ENCODE measurements around the gene SSR4. TPM values are rescaled to one million over a fixed set of nuclear protein-coding genes. Genes with fewer than 3 reads are reported as not detected.

The SSR4 gene
- total and polyA plus RNA-seq, 2 donors (not counting 1 experiment from before 2014, with no cell fraction given), result 141 to 144 TPM

DNA sequence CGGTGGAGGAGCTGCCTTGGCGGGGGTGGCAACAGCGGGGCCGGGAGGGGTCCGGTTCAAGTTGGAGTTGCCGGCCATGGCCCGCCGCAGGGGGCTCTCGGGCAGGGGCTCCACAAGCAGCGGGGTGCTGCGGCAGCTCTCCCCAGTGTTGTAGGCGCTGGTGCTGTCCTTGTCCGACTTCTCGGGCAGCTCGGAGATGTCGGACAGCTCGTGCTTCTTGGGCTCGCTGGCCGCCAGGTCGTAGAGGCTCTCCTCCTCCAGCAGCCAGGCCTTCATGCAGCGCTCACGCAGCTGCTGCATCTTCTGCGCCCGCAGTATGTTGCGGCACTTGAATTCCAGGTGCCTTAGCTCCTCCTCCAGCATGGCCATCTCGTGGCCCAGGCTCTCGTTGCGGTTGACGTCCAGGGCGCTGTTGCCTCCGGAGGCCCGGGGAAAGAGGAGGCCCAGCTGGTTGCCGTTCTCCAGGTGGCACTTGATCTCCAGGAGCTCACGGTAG, 9.7 kb downstream of the SSR4 start:
- Histone ChIP-seq H3K27me3 (ENCODE audit: control insufficient read depth, insufficient read depth, low read length) (no peaks in the 10 kb centered on the region), H3K36me3 (ENCODE audit: control insufficient read depth, insufficient read depth, low read length) (peaks cover 2% of the 10 kb centered on the region), H2AFZ (ENCODE audit: low read length) (no peak overlapping the region), H3K79me2 (ENCODE audit: control insufficient read depth, insufficient read depth, low read length) (no peaks in the 10 kb centered on the region), H3K27ac (ENCODE audit: insufficient read depth, low read length) (no peak overlapping the region), H3K4me2 (ENCODE audit: extremely low read depth, insufficient read depth, low read length) (no peak overlapping the region), H3K4me1 (ENCODE audit: control insufficient read depth, extremely low read depth, insufficient read depth, low read length) (no peaks in the 10 kb centered on the region), H3K9ac (ENCODE audit: insufficient read depth, low read length) (no peak overlapping the region), H4K20me1 (ENCODE audit: control insufficient read depth, extremely low read depth, insufficient read depth, low read length) (no peaks in the 10 kb centered on the region), H3K9me3 (ENCODE audit: control insufficient read depth, insufficient read depth, low read depth, low read length) (no peaks in the 10 kb centered on the region), H3K4me3 (replicated peaks in 1 of 4; ENCODE audit: control extremely low read depth in 1 of 4, insufficient read depth in 1 of 4, low read depth in 3 of 4, low read length in 4 of 4) (no peak overlapping the region)
- no peak for DNase-seq (ENCODE audit: low read depth in 2 of 2)
- TF ChIP-seq, protein P1, sequence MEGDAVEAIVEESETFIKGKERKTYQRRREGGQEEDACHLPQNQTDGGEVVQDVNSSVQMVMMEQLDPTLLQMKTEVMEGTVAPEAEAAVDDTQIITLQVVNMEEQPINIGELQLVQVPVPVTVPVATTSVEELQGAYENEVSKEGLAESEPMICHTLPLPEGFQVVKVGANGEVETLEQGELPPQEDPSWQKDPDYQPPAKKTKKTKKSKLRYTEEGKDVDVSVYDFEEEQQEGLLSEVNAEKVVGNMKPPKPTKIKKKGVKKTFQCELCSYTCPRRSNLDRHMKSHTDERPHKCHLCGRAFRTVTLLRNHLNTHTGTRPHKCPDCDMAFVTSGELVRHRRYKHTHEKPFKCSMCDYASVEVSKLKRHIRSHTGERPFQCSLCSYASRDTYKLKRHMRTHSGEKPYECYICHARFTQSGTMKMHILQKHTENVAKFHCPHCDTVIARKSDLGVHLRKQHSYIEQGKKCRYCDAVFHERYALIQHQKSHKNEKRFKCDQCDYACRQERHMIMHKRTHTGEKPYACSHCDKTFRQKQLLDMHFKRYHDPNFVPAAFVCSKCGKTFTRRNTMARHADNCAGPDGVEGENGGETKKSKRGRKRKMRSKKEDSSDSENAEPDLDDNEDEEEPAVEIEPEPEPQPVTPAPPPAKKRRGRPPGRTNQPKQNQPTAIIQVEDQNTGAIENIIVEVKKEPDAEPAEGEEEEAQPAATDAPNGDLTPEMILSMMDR (conservative IDR thresholded peaks at IDR 0.05 in 1 of 2, IDR thresholded peaks at IDR 0.05 in 1 of 2; ENCODE audit: low read depth in 1 of 2, low read length in 2 of 2), result no peak
- no peak for TF ChIP-seq EZH2 (IDR thresholded peaks at IDR 0.05; ENCODE audit: low read length, missing control alignments)

DNA sequence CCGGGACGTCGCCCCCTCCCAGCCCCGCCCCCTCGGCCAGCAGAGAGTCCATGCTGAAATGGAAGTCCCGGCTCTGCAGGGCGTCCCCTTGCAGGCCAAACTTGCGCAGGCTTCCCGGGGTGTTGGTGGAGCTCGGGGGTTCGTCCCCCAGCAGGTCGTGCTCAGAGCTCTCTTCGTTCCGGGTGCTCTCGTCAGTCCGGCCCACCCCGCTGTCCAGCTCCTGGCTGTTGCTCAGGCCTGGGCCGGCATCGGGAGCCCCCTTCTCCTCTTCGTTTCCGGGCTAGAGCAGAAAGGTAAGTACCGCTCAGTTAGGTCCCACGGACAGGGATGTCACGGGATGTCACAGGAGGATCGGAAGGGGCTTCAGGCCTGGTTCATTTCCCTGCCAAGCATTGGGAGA, 10.2 kb downstream of the SSR4 start:
- no peaks in the 10 kb centered on the region for H4K20me1 ChIP-seq (ENCODE audit: control insufficient read depth, extremely low read depth, insufficient read depth, low read length)
- H3K27ac ChIP-seq (ENCODE audit: insufficient read depth, low read length), result no peak overlapping the region
- no peaks in the 10 kb centered on the region for H3K9me3 ChIP-seq (ENCODE audit: control insufficient read depth, insufficient read depth, low read depth, low read length)
- DNase-seq (ENCODE audit: low read depth in 2 of 2), result no peak
- no peak overlapping the region for H3K9ac ChIP-seq (ENCODE audit: insufficient read depth, low read length)
- H3K4me1 ChIP-seq (ENCODE audit: control insufficient read depth, extremely low read depth, insufficient read depth, low read length), result no peaks in the 10 kb centered on the region
- no peaks in the 10 kb centered on the region for H3K36me3 ChIP-seq (ENCODE audit: control insufficient read depth, insufficient read depth, low read length)
- H3K4me2 ChIP-seq (ENCODE audit: extremely low read depth, insufficient read depth, low read length), result no peak overlapping the region
- H2AFZ ChIP-seq (ENCODE audit: low read length), result no peak overlapping the region
- H3K4me3 ChIP-seq (replicated peaks in 1 of 4; ENCODE audit: control extremely low read depth in 1 of 4, insufficient read depth in 1 of 4, low read depth in 3 of 4, low read length in 4 of 4), result no peak overlapping the region
- H3K79me2 ChIP-seq (ENCODE audit: control insufficient read depth, insufficient read depth, low read length), result no peaks in the 10 kb centered on the region
- TF ChIP-seq EZH2 (IDR thresholded peaks at IDR 0.05; ENCODE audit: low read length, missing control alignments), result no peak
- TF ChIP-seq, protein P1 (conservative IDR thresholded peaks at IDR 0.05 in 1 of 2, IDR thresholded peaks at IDR 0.05 in 1 of 2; ENCODE audit: low read depth in 1 of 2, low read length in 2 of 2), result no peak
- no peaks in the 10 kb centered on the region for H3K27me3 ChIP-seq (ENCODE audit: control insufficient read depth, insufficient read depth, low read length)

DNA sequence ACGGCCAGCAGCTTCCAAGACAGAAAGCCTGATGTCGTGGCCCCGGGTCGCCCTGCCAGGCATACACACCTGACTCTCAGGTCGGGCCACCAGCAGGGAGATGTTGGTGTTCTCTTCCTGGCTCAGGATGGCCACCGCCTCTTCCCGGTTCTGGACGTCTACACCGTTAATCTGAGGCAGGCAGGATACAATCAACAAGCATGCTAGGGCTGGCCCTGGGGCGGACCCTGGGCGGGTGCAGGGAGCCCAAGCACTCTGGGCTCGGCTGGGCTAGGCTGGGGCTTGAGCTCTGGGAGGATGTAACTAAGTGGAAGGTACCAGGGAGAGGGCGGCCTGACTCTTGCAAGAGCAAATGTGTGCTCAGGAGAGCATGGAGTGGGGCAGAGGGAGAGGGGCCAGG, 11.0 kb downstream of the SSR4 start:
- no peak overlapping the region for H3K9ac ChIP-seq (ENCODE audit: insufficient read depth, low read length)
- H4K20me1 ChIP-seq (ENCODE audit: control insufficient read depth, extremely low read depth, insufficient read depth, low read length), result no peaks in the 10 kb centered on the region
- no peak overlapping the region for H3K27ac ChIP-seq (ENCODE audit: insufficient read depth, low read length)
- no peak overlapping the region for H3K4me2 ChIP-seq (ENCODE audit: extremely low read depth, insufficient read depth, low read length)
- no peak for TF ChIP-seq EZH2 (IDR thresholded peaks at IDR 0.05; ENCODE audit: low read length, missing control alignments)
- TF ChIP-seq, protein P1 (conservative IDR thresholded peaks at IDR 0.05 in 1 of 2, IDR thresholded peaks at IDR 0.05 in 1 of 2; ENCODE audit: low read depth in 1 of 2, low read length in 2 of 2), result no peak
- no peaks in the 10 kb centered on the region for H3K9me3 ChIP-seq (ENCODE audit: control insufficient read depth, insufficient read depth, low read depth, low read length)
- no peaks in the 10 kb centered on the region for H3K36me3 ChIP-seq (ENCODE audit: control insufficient read depth, insufficient read depth, low read length)
- no peaks in the 10 kb centered on the region for H3K4me1 ChIP-seq (ENCODE audit: control insufficient read depth, extremely low read depth, insufficient read depth, low read length)
- H3K4me3 ChIP-seq (replicated peaks in 1 of 4; ENCODE audit: control extremely low read depth in 1 of 4, insufficient read depth in 1 of 4, low read depth in 3 of 4, low read length in 4 of 4), result no peak overlapping the region
- no peaks in the 10 kb centered on the region for H3K27me3 ChIP-seq (ENCODE audit: control insufficient read depth, insufficient read depth, low read length)
- H3K79me2 ChIP-seq (ENCODE audit: control insufficient read depth, insufficient read depth, low read length), result no peaks in the 10 kb centered on the region
- no peak overlapping the region for H2AFZ ChIP-seq (ENCODE audit: low read length)
- DNase-seq (ENCODE audit: low read depth in 2 of 2), result no peak

Measured in fibroblast of lung (primary cell).